Stimulated activated naive CD4-positive, alpha-beta T cell (primary cell): ENCODE data around the gene GAR1.
"Not testable (repeated sequence)": the region's sequence is repeated elsewhere in the genome, so short reads cannot be mapped to it uniquely, and the experiment has no call there.

ENCODE experiments used
- DNase-seq, 6 experiments: peaks; one replicate each; lab custom pipeline; 2025; lab: John Stamatoyannopoulos, UW

The GAR1 gene

GRCh38 chr4:109846395-109847098 is 31.0 kb downstream of the GAR1 start:
- DNase-seq, result no peak

GRCh38 chr4:109847896-109848442 is 32.4 kb downstream of the GAR1 start, which contains the start of gene LRIT3:
Gene LRIT3, plus strand, starts transcription at chr4:109848107. Its CDS starts 95 bp downstream, at chr4:109848202.
- no peak for DNase-seq

- DNase-seq, result no peak
Measured at GRCh38 chr4:109848501-109848900, 32.9 kb downstream of the GAR1 start.

DNA sequence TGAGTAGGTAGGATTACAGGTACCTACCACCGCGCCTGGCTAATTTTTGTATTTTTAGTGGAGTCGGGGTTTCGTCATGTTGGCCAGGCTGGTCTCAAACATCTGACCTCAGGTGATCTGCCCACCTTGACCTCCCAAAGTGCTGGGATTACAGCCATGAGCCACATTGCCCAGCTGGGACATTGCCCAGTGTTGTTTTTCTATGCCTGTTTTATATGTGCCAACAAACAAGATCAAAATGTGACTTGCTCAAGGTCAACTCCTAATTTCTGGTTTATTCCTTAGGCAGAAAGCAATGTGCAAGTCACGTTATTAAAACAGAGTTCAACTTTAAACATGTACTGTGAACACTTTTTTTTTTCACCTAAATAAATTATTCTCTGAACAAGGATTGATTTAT is 35.0 kb downstream of the GAR1 start:
- no peak for DNase-seq

DNA sequence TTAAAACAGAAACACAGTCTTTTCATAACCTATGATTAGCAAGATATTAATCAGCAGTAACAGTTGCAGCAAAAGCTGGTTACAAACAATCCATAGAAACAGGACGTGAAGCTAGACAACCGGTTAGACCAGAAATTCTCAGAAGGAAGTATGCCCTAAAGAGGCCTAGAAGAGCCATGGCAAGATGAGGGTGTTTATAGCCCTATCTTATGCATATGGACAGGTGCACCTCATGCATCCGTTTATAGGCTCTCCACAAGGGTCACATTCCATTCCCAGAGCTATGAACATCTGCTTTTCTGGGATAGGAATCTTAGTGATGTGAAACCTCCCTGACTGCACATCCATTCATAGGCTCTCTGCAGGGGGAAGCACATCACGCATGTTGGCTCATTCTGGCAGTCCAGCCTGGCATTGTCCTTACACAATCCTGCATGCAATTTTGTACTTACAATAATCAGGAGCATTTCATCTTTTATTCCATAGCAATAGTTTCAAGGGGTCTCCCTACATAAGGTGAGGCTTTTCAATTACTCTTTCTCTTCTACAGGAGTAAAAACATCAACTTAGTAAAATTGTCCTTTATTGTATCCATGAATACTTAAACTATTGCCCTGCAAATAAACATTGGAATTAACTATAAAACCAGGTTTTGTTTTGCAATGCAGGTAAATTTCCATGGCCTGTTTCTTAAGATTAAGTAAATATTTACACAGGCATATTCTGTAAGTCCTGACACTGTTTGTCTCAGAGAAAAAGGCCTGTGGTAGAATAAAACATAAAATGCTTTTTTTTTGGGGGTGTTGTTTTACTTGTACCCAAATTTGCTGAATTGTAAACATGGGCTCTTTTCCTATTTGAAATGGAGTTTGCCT is 44.1 kb downstream of the GAR1 start:
- DNase-seq, result not testable (repeated sequence)

GRCh38 chr4:109861271-109861670 is 45.7 kb downstream of the GAR1 start:
- DNase-seq, result no peak

DNA sequence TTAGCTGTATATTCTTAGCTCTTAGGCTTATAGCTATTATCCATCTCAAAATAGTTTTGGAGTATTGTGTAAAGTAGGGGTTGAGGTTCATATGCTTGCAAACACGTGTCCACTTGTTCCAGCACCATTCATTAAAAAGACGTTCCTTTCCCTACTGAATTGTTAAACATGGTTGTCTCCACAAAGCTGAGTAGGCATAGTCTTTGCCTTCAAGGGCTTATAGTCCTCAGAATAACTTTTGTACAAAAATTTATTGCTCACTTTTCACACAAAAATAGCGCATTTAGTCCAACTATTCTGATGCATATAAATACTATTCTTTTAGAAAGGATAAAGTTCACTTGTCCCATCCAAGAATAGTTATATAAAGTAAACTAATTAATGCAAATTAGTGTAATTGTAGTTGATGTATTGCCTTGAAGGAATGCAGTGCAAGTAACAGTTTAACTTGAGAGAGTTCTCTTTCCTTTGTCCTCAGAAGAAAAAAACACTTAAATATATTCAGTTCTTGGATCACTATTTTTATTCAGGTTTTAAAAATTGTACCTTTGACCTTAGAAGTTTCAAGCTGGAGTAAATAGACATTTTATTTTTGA is 46.5 kb downstream of the GAR1 start:
- no peak for DNase-seq

DNA sequence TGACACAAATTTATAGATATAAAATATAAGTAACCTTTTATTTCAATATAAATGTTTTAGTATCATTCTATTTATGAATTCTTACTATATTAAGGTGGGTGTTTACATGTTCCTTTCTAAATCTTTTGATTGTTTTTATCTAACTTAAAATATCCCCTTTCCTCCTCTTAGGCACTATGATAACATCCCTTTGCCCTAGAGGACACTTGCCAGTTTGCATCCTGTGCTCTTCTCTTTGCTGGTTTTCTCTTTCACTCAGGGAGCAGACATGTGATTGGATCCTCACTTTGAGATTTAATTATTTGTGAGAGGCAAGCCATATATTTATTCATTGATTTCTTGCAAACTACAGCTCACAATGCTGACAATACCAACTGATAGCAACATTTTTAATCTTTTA is 48.6 kb downstream of the GAR1 start:
- DNase-seq, result no peak

DNA sequence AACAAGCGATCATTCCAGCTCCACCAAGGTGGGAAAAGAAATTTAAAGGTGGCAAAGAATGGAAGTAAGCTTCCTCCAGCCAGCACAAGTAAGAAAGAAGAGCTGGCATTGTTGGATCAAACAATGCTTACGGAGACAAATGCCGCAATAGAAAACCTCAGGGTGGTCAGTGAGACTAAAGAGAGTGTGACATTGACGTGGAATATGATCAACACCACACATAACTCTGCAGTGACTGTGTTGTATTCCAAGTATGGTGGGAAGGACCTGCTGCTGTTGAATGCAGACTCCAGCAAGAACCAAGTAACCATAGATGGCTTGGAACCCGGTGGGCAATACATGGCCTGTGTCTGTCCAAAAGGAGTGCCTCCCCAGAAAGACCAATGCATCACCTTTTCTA is 54.5 kb downstream of the GAR1 start:
- DNase-seq, result no peak

GRCh38 chr4:109872065-109872464 is 56.5 kb downstream of the GAR1 start:
- DNase-seq, result no peak

DNA sequence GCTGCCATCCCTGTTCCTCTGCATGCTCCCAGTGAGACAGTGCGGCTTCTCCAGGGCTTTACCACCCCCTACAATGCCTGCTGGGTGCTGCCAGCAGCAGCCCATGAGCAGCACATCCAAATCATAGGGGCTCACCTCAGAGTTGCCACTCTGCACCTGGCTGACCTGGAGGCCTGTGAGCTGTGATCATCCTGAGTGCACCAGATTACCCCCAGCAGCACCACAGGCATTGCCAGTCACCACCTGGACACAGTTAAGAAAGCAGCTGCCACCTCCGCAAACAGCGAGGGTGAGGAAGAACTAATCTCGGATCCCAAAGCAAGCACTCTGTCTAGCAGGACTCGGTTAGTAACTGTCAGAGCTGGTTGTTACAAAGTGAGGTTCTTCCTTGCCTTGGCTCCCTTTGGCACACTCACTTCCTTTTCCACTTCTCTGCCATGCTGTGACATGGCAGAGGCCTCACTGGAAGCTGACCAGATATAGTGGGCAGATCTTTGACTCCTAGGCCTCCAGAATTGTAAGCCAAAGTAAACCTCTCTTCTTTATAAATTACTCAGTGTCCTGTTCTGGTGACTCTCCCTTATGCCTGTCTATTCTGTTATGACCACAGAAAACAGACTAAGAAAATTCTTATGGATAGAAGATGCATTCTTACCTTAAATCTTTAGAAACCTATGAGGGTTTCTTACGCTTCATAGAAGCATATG is 57.5 kb downstream of the GAR1 start:
- no peak for DNase-seq

- no peak for DNase-seq
Measured at GRCh38 chr4:109873791-109874514, 58.4 kb downstream of the GAR1 start.
